Loucy (cell line): ENCODE results near the gene PARVB.

Source experiments
- H2AFZ ChIP-seq: fragments of 200-600 bp; sonication (generic); 2 replicates; pipeline ENCODE4 v1.6.0; 2016; ENCODE audit warnings: antibody characterized with exemption, mild to moderate bottlenecking, low read length, moderate library complexity
- H3F3A ChIP-seq: fragments of 200-600 bp; 2 replicates; pipeline ENCODE4 v1.6.0; 2016; ENCODE audit warnings: antibody characterized with exemption, low read depth, mild to moderate bottlenecking
- H3K27me3 ChIP-seq: fragments of 200-600 bp; sonication (generic); 2 replicates; pipeline ENCODE4 v1.6.1; 2014; ENCODE audit warnings: low read length, mild to moderate bottlenecking; ENCODE audit not compliant: insufficient read depth, poor library complexity, severe bottlenecking
- H3K36me3 ChIP-seq: fragments of 200-600 bp; sonication (generic); 2 replicates; pipeline ENCODE4 v1.6.1; 2016; ENCODE audit warnings: low read length; ENCODE audit not compliant: insufficient read depth
- H3K4me1 ChIP-seq: fragments of 200-600 bp; sonication (generic); 2 replicates; pipeline ENCODE4 v1.5.1; 2014; ENCODE audit warnings: low read length, mild to moderate bottlenecking; ENCODE audit not compliant: insufficient read depth, poor library complexity, severe bottlenecking
- H3K4me2 ChIP-seq: fragments of 200-600 bp; sonication (generic); 2 replicates; pipeline ENCODE4 v1.6.0; 2014; ENCODE audit warnings: antibody characterized with exemption, low read length, low read depth, mild to moderate bottlenecking; ENCODE audit not compliant: poor library complexity, severe bottlenecking
- H3K4me3 ChIP-seq: fragments of 200-600 bp; sonication (generic); 2 replicates; pipeline ENCODE4 v1.5.1; 2014; ENCODE audit warnings: low read length, mild to moderate bottlenecking, mixed read lengths; ENCODE audit not compliant: poor library complexity, severe bottlenecking
- H3K79me2 ChIP-seq: fragments of 200-600 bp; sonication (generic); 2 replicates; pipeline ENCODE4 v1.6.1; 2014; ENCODE audit warnings: low read length; ENCODE audit not compliant: insufficient read depth
- H3K9ac ChIP-seq: fragments of 200-600 bp; sonication (generic); 2 replicates; pipeline ENCODE4 v1.6.0; 2014; ENCODE audit warnings: mild to moderate bottlenecking, low read depth, low read length, moderate library complexity; ENCODE audit not compliant: poor library complexity, severe bottlenecking
- H3K9me2 ChIP-seq: fragments of 200-600 bp; sonication (generic); replicated peaks from 2 replicates; pipeline ENCODE4 v1.6.1; 2016; ENCODE audit warnings: low read depth, low read length, mixed read lengths
- H3K9me3 ChIP-seq: fragments of 200-600 bp; sonication (generic); 2 replicates; pipeline ENCODE4 v1.6.1; 2014; ENCODE audit warnings: mild to moderate bottlenecking, antibody characterized with exemption, low read length, low read depth; ENCODE audit not compliant: insufficient read depth
- H4K20me1 ChIP-seq: fragments of 200-600 bp; sonication (generic); 2 replicates; pipeline ENCODE4 v1.6.0; 2014; ENCODE audit warnings: antibody characterized with exemption, low read length, mild to moderate bottlenecking; ENCODE audit not compliant: insufficient read depth, poor library complexity, severe bottlenecking
- EZH2phosphoT487 ChIP-seq: fragments of 200-600 bp; IDR thresholded peaks from 2 replicates; pipeline ENCODE4 v1.6.1; 2018; ENCODE audit warnings: antibody characterized with exemption, mild to moderate bottlenecking, moderate library complexity, borderline replicate concordance
- TF ChIP-seq, protein P1 (sequence below): fragments of 200-600 bp; sonication (generic); conservative IDR thresholded peaks from 2 replicates; pipeline ENCODE4 v1.5.1; 2014; ENCODE audit warnings: mild to moderate bottlenecking, antibody characterized with exemption, low read length

Gene PARVB

DNA sequence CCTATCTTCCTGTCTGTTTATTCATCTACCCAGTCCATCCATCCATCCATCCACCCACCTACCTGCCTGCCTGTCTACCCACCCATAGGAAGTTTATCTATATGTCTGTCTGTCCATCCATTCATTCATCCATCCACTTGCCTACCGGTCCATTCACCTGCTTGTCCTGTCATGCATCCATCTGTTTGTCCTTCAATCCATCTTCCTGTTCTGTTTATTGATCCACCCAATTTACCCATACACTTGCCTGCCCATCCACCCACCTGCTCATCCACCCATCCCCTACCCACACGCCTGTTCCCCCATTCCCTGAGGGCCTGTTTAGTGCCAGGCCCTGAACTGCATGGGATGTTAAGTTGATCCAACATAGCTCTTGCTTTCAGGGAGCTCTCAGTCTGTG, 175.1 kb downstream of the PARVB start:
- Histone ChIP-seq H3K4me1 (peaks cover 42% of the 10 kb centered on the region), H3K9me2 (no peaks in the 10 kb centered on the region), H2AFZ (no peak overlapping the region), H4K20me1 (no peaks in the 10 kb centered on the region), H3K4me3 (no peak overlapping the region), H3K9me3 (no peaks in the 10 kb centered on the region), H3K79me2 (no peaks in the 10 kb centered on the region), H3K4me2 (peak overlapping the region; percentile 49), H3K27me3 (no peaks in the 10 kb centered on the region), H3K9ac (peak overlapping the region; percentile 64), H3F3A (no peaks in the 10 kb centered on the region), H3K36me3 (peaks cover 4% of the 10 kb centered on the region; the same call in 1 of the 2 replicates)
- no peak for TF ChIP-seq EZH2phosphoT487
- TF ChIP-seq, protein P1, sequence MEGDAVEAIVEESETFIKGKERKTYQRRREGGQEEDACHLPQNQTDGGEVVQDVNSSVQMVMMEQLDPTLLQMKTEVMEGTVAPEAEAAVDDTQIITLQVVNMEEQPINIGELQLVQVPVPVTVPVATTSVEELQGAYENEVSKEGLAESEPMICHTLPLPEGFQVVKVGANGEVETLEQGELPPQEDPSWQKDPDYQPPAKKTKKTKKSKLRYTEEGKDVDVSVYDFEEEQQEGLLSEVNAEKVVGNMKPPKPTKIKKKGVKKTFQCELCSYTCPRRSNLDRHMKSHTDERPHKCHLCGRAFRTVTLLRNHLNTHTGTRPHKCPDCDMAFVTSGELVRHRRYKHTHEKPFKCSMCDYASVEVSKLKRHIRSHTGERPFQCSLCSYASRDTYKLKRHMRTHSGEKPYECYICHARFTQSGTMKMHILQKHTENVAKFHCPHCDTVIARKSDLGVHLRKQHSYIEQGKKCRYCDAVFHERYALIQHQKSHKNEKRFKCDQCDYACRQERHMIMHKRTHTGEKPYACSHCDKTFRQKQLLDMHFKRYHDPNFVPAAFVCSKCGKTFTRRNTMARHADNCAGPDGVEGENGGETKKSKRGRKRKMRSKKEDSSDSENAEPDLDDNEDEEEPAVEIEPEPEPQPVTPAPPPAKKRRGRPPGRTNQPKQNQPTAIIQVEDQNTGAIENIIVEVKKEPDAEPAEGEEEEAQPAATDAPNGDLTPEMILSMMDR, result no peak

DNA sequence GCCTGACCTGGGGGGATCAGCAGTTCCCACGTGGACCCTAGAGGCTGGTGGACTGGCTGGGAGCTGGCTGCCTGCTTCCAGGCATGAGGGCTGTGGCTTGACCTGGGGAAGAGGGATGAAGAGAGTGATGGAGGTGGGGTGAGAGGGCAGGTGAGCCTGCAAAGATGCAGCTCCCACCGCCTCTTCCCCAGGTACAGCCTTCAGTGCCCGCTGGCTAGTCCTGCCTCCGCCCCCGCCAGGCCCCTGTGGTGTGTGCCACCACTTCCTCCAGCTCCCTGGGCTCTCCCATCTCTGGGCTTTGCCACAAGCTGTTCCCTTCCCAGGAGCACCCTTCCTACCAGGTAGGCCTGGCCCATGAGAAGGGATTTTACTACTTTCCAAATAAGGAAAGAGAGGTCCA, 175.8 kb downstream of the PARVB start:
- no peaks in the 10 kb centered on the region for H3K79me2 ChIP-seq
- peak overlapping the region; percentile 15 for H3K4me3 ChIP-seq
- H3K27me3 ChIP-seq, result no peaks in the 10 kb centered on the region
- no peak for TF ChIP-seq EZH2phosphoT487
- TF ChIP-seq, protein P1, result no peak
- H3K4me2 ChIP-seq, result peak overlapping the region; percentile 49
- H3K9me3 ChIP-seq, result no peaks in the 10 kb centered on the region
- H3K36me3 ChIP-seq, result peaks cover 4% of the 10 kb centered on the region; the same call in 1 of the 2 replicates
- no peaks in the 10 kb centered on the region for H4K20me1 ChIP-seq
- no peaks in the 10 kb centered on the region for H3F3A ChIP-seq
- peak overlapping the region; percentile 64 for H3K9ac ChIP-seq
- H2AFZ ChIP-seq, result no peak overlapping the region
- H3K4me1 ChIP-seq, result peaks cover 37% of the 10 kb centered on the region
- H3K9me2 ChIP-seq, result no peaks in the 10 kb centered on the region

DNA sequence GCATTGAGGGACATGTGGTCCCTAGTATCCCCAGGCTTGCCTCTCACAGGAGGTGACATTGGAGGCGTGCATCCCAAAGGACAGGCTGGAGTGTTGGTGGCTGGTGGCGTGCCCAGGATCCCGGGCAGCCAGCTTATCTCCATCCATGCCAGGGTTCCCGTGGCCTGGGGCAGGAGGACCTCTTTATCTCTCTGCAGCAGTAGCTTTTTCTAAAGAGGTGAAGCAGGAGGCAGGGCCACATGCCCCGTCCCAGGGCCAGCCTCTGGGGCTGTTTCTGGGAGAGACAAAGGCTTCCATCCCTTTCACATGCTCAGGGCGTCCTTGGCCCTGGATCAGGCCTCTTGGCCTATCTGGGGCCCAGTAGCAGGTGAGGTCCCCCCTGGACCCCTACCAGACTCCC, 176.3 kb downstream of the PARVB start:
- no peaks in the 10 kb centered on the region for H3F3A ChIP-seq
- H4K20me1 ChIP-seq, result no peaks in the 10 kb centered on the region
- H3K27me3 ChIP-seq, result no peaks in the 10 kb centered on the region
- H3K9me3 ChIP-seq, result no peaks in the 10 kb centered on the region
- H3K9me2 ChIP-seq, result no peaks in the 10 kb centered on the region
- H3K79me2 ChIP-seq, result no peaks in the 10 kb centered on the region
- peak overlapping the region; percentile 15 for H3K4me3 ChIP-seq
- peak overlapping the region; percentile 49 for H3K4me2 ChIP-seq
- TF ChIP-seq EZH2phosphoT487, result no peak
- TF ChIP-seq, protein P1, result no peak
- peaks cover 31% of the 10 kb centered on the region for H3K4me1 ChIP-seq
- H3K36me3 ChIP-seq, result peaks cover 4% of the 10 kb centered on the region; the same call in 1 of the 2 replicates
- no peak overlapping the region for H2AFZ ChIP-seq
- H3K9ac ChIP-seq, result peak overlapping the region; percentile 64
